KMS-11 (cell line): ENCODE measurements around the gene SLC6A6.

Experiments
- H2AFZ ChIP-seq: fragments of 200-600 bp; sonication (generic); 2 replicates; pipeline ENCODE4 v1.6.1; 2016; ENCODE audit warnings: antibody characterized with exemption, mixed run types, low read depth
- H3K27ac ChIP-seq: fragments of 200-600 bp; sonication (generic); 2 replicates; pipeline ENCODE4 v1.6.1; 2016; ENCODE audit warnings: mild to moderate bottlenecking, mixed run types
- H3K27me3 ChIP-seq: fragments of 200-600 bp; sonication (generic); 2 replicates; pipeline ENCODE4 v1.6.1; 2017; ENCODE audit warnings: mild to moderate bottlenecking, low read depth, mixed run types, moderate library complexity; ENCODE audit not compliant: insufficient read depth
- H3K36me3 ChIP-seq: fragments of 200-600 bp; sonication (generic); 2 replicates; pipeline ENCODE4 v1.6.1; 2017; ENCODE audit warnings: mild to moderate bottlenecking, mixed run types; ENCODE audit not compliant: insufficient read depth
- H3K4me1 ChIP-seq: fragments of 200-600 bp; sonication (generic); 2 replicates; pipeline ENCODE4 v1.6.1; 2016; ENCODE audit warnings: mild to moderate bottlenecking, low read depth, mixed run types; ENCODE audit not compliant: poor library complexity, severe bottlenecking
- H3K4me2 ChIP-seq: fragments of 200-600 bp; sonication (generic); 2 replicates; pipeline ENCODE4 v1.7.0; 2016; ENCODE audit warnings: mild to moderate bottlenecking, mixed run types
- H3K4me3 ChIP-seq: fragments of 200-600 bp; sonication (generic); IDR thresholded peaks from 2 replicates; pipeline ENCODE4 v1.6.1; 2017; ENCODE audit warnings: low read depth, low read length, mixed read lengths; ENCODE audit not compliant: insufficient read depth
- H3K79me2 ChIP-seq: fragments of 200-600 bp; sonication (generic); 2 replicates; pipeline ENCODE4 v1.6.1; 2016; ENCODE audit warnings: low read depth, mixed run types; ENCODE audit not compliant: insufficient read depth
- H3K9ac ChIP-seq: fragments of 200-600 bp; sonication (generic); 2 replicates; pipeline ENCODE4 v1.6.1; 2016; ENCODE audit warnings: mild to moderate bottlenecking, mixed run types
- H4K20me1 ChIP-seq: fragments of 200-600 bp; sonication (generic); 2 replicates; pipeline ENCODE4 v1.6.1; 2016; ENCODE audit warnings: mild to moderate bottlenecking, mixed run types; ENCODE audit not compliant: insufficient read depth
- TF ChIP-seq, protein P1 (sequence below): fragments of 200-600 bp; sonication (generic); conservative IDR thresholded peaks from 2 replicates; pipeline ENCODE4 v1.6.1; 2017; ENCODE audit warnings: low read depth, mild to moderate bottlenecking, antibody characterized with exemption, low read length, moderate library complexity, mixed read lengths

SLC6A6 gene

DNA sequence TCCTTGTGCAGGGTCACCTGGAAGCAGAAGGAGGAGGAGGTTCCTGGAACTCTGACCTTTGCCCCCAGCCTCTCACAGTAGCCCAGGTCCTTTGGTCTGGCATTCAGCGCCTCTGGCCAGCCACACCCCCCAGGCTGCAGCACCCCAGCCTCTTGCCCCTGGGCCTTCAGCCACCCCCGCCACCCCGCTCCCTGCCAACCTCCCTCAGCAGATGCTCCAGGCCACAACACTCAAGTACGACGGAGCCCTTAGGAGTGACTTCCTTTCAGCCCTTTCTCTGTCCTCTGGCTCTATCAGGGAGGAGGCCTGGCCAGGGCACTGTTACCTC is 92.5 kb downstream of the SLC6A6 start:
- Histone ChIP-seq H3K9ac (no peak overlapping the region), H3K79me2 (no peaks in the 10 kb centered on the region), H3K36me3 (no peaks in the 10 kb centered on the region), H4K20me1 (no peaks in the 10 kb centered on the region), H3K4me1 (no peaks in the 10 kb centered on the region), H3K4me3 (no peak overlapping the region), H3K27ac (no peak overlapping the region), H2AFZ (no peak overlapping the region), H3K4me2 (no peak overlapping the region), H3K27me3 (no peaks in the 10 kb centered on the region)
- TF ChIP-seq, protein P1, sequence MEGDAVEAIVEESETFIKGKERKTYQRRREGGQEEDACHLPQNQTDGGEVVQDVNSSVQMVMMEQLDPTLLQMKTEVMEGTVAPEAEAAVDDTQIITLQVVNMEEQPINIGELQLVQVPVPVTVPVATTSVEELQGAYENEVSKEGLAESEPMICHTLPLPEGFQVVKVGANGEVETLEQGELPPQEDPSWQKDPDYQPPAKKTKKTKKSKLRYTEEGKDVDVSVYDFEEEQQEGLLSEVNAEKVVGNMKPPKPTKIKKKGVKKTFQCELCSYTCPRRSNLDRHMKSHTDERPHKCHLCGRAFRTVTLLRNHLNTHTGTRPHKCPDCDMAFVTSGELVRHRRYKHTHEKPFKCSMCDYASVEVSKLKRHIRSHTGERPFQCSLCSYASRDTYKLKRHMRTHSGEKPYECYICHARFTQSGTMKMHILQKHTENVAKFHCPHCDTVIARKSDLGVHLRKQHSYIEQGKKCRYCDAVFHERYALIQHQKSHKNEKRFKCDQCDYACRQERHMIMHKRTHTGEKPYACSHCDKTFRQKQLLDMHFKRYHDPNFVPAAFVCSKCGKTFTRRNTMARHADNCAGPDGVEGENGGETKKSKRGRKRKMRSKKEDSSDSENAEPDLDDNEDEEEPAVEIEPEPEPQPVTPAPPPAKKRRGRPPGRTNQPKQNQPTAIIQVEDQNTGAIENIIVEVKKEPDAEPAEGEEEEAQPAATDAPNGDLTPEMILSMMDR: no peak

DNA sequence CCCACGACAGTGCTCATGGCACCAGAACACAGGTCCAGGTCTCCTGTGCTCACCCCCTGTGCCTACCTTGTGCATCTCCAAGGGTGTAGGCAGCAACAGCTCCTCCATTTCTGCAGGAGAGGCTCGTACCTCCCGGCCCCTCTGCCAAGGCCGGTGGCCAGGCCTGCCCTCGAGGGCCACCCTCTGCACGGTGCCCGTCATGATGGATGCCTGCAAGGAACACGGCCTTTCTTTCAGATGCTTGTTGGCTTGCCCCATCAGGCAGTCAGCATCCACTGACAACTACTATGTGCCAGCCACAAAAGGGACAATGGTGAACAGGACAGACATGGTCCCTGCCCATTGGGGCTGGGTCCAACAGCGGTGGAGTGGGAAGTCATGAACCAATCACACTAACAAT is 93.9 kb downstream of the SLC6A6 start:
- Histone ChIP-seq H3K9ac (no peak overlapping the region), H4K20me1 (no peaks in the 10 kb centered on the region), H3K4me1 (no peaks in the 10 kb centered on the region), H3K27me3 (no peaks in the 10 kb centered on the region), H3K4me2 (no peak overlapping the region), H3K27ac (no peak overlapping the region), H3K4me3 (no peak overlapping the region), H3K36me3 (no peaks in the 10 kb centered on the region), H2AFZ (no peak overlapping the region), H3K79me2 (no peaks in the 10 kb centered on the region)
- TF ChIP-seq, protein P1: no peak

DNA sequence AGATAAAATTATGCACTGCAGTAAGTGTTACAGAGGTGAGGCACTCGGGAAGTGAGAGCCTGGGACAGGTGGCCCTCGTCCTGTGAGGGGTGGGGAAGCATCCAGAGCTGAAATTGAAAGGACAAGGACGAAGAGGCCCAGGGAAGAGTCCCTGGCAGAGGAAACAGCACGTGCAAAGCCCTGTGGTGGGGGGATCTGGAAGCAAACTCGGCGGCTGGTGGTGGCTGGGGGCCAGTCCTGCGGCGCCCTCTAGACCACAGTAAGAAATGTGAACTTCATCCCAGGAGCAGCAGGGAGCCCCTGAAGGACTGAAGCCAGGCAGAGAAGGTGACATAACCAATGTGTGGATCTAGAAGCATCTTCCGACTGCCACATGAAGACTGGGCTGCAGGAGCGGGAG is 94.9 kb downstream of the SLC6A6 start:
- Histone ChIP-seq H3K9ac (no peak overlapping the region), H3K4me3 (no peak overlapping the region), H3K4me1 (no peaks in the 10 kb centered on the region), H3K4me2 (no peak overlapping the region), H2AFZ (no peak overlapping the region), H4K20me1 (no peaks in the 10 kb centered on the region), H3K79me2 (no peaks in the 10 kb centered on the region), H3K27me3 (no peaks in the 10 kb centered on the region), H3K36me3 (no peaks in the 10 kb centered on the region), H3K27ac (no peak overlapping the region)
- TF ChIP-seq, protein P1: no peak

DNA sequence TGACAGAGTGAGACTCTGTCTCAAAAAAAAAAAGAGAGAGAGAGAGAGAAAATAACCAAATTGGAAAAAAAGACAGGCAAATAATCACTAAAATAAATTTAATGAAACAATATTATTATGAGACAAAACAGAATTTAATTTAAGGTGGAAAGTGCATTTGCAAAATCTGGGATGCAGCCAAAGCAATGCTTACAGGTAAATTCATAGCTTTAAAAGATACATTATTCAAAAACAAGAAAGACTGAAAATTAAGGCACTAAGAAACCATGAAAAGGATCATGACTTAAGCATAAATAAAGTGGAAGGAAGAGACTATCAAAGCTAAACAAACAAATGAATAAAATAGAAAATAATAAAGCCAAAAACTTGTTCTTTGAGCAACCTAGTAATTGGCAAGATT is 100.1 kb downstream of the SLC6A6 start:
- Histone ChIP-seq H2AFZ (no peak overlapping the region), H3K79me2 (no peaks in the 10 kb centered on the region), H3K4me3 (no peak overlapping the region), H3K27me3 (no peaks in the 10 kb centered on the region), H3K27ac (no peak overlapping the region), H3K4me1 (no peaks in the 10 kb centered on the region), H3K9ac (no peak overlapping the region), H3K4me2 (no peak overlapping the region), H3K36me3 (no peaks in the 10 kb centered on the region), H4K20me1 (no peaks in the 10 kb centered on the region)
- TF ChIP-seq, protein P1: no peak
